Measurements from ENCODE around the gene ADIPOR2. TPM values are rescaled to one million over a fixed set of nuclear protein-coding genes. Genes with fewer than 3 reads are reported as not detected.
"Not testable (repeated sequence)": the region's sequence is repeated elsewhere in the genome, so short reads cannot be mapped to it uniquely, and the experiment has no call there.

Gene ADIPOR2
- total and polyA plus RNA-seq, 8 donors: 2.9 to 185 (median 26.9) TPM

DNA sequence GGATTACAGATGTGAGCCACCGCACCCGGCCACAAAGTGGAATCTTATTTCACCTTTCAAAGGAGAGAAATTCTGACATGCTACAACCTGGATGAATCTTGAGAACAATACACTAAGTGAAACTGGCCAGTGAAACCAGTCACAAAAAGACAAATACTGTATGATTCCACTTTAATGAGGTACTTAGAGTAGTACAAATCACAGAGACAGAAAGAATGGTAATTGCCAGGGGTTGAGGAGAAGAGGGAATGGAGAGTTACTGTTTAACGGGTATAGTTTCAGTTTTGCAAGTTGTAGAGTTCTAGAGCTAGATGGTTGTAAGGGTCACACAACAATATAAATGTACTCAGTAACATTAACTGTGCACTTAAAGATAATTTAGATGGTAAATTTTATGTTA lies 33.4 kb downstream of the ADIPOR2 start:
- Histone ChIP-seq H3K27ac (no peak overlapping the region), H3K4me3 (no peak overlapping the region), H3K27me3 (no peaks in the 10 kb centered on the region), H3K9me3 (no peaks in the 10 kb centered on the region), H3K4me1 (peaks cover 3 to 53% (median 25%) of the 10 kb centered on the region in 4 donors), H3K36me3 (peaks cover 0 to 6% (median 5%) of the 10 kb centered on the region in 4 donors)
- WGBS, 5 donors: 86 to 94% (median 88%) methylated on average over 3 of the region's 3 CpGs
- TF ChIP-seq POLR2A (IDR thresholded peaks at IDR 0.05) (no peak), EP300 (IDR thresholded peaks at IDR 0.05) (no peak), POLR2AphosphoS5 (IDR thresholded peaks at IDR 0.05) (no peak)
- TF ChIP-seq, protein P1, sequence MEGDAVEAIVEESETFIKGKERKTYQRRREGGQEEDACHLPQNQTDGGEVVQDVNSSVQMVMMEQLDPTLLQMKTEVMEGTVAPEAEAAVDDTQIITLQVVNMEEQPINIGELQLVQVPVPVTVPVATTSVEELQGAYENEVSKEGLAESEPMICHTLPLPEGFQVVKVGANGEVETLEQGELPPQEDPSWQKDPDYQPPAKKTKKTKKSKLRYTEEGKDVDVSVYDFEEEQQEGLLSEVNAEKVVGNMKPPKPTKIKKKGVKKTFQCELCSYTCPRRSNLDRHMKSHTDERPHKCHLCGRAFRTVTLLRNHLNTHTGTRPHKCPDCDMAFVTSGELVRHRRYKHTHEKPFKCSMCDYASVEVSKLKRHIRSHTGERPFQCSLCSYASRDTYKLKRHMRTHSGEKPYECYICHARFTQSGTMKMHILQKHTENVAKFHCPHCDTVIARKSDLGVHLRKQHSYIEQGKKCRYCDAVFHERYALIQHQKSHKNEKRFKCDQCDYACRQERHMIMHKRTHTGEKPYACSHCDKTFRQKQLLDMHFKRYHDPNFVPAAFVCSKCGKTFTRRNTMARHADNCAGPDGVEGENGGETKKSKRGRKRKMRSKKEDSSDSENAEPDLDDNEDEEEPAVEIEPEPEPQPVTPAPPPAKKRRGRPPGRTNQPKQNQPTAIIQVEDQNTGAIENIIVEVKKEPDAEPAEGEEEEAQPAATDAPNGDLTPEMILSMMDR (IDR thresholded peaks at IDR 0.05): no peak
- intact Hi-C loops (cut with DNase I; ENCODE audit: low total_unique reads): no loop called here
- DNase-seq: no peak

DNA sequence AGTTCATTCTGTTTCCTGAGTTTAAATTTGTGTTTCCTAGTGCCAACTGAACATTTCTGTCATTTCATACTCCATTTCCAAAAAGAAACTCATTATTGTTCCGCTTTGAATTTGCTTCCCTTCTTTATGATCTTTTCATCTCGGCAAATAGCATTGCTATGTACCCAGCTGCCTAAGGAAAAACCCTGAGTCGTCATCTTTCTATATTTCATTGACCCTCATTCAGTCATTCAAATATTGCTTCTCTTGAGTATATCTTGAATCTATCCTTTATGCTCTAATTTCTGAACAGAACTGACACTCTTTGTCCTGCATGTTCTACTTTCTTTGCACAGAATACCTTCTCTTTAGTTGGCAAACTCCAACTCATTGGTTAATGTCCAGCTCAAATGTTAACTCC lies 35.9 kb downstream of the ADIPOR2 start:
- DNase-seq: no peak
- intact Hi-C loops (cut with DNase I; ENCODE audit: low total_unique reads): no loop called here
- Histone ChIP-seq H3K27me3 (no peaks in the 10 kb centered on the region), H3K4me1 (peaks cover 0 to 32% (median 15%) of the 10 kb centered on the region in 4 donors), H3K27ac (no peak overlapping the region), H3K36me3 (peaks cover 0 to 6% (median 5%) of the 10 kb centered on the region in 4 donors), H3K4me3 (no peak overlapping the region), H3K9me3 (no peaks in the 10 kb centered on the region)
- WGBS, 5 donors: 80 to 91% (median 83%) methylated on average over 3 of the region's 3 CpGs
- TF ChIP-seq POLR2A (IDR thresholded peaks at IDR 0.05) (no peak), EP300 (IDR thresholded peaks at IDR 0.05) (no peak), POLR2AphosphoS5 (IDR thresholded peaks at IDR 0.05) (no peak)
- TF ChIP-seq, protein P1 (IDR thresholded peaks at IDR 0.05): no peak

DNA sequence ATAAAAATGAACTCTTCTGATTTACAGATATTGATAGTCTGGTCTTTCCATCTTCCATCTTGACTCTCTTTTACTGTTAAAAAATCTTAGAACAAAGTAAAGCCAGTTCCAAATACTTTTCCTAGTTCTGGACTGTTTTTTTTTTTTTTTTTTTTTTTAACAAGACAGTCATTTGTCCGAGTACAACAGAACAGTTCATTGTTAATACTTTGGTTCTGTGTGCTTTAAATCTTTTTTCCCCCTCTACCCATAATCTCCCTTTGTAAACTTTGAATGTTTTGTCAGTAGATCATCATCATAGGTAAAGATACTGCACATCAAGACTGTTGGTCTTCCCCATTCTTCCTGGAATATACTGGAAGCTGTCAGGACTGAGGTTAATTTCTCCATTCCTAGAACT lies 38.0 kb downstream of the ADIPOR2 start:
- TF ChIP-seq, protein P1 (IDR thresholded peaks at IDR 0.05): no peak
- TF ChIP-seq POLR2AphosphoS5 (IDR thresholded peaks at IDR 0.05) (no peak), EP300 (IDR thresholded peaks at IDR 0.05) (no peak), POLR2A (IDR thresholded peaks at IDR 0.05) (no peak)
- Histone ChIP-seq H3K27ac (no peak overlapping the region), H3K27me3 (no peaks in the 10 kb centered on the region), H3K4me3 (no peak overlapping the region), H3K36me3 (peaks cover 0 to 6% (median 5%) of the 10 kb centered on the region in 4 donors), H3K9me3 (no peaks in the 10 kb centered on the region), H3K4me1 (peaks cover 0 to 40% (median 19%) of the 10 kb centered on the region in 4 donors)
- no peak for DNase-seq
- WGBS, 5 donors: 0 to 87% (median 75%) methylated on average over 1 of the region's 1 CpG
- intact Hi-C loops (cut with DNase I; ENCODE audit: low total_unique reads): no loop called here

DNA sequence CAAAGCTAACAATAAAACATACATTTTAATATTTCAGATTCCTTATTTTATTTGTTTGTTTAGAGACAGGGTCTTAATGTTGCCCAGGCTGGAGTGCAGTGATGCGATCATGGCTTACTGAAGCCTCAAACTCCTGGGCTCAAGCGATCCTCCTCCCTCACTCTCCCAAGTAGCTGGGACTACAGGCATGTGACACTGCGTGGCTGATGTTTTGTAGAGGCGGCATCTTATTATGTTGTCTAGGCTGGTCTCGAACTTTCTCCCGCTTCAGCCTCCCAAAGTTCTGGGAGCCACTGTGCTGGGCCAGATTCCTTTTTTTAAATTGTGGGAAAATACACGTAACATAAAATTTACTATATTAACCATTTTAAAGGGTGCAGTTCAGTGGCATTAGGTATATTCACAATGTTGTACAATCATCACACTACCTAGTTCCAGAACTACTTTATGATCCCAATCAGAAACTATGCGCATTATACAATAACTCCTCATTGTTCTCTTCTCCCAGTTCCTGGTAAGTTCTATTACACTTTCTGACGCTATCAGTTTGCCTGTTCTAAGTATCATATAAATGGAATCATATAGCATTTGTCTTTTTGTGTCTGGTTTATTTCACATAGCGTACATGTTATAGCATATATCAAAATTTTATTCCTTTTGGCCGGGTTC lies 40.3 kb downstream of the ADIPOR2 start:
- H3K27me3 ChIP-seq: no peaks in the 10 kb centered on the region
- WGBS, 5 donors: 93 to 98% (median 95%) methylated on average over 11 of the region's 11 CpGs
- intact Hi-C loops (cut with DNase I; ENCODE audit: low total_unique reads): no loop called here
- peaks cover 0 to 6% (median 2%) of the 10 kb centered on the region in 4 donors for H3K36me3 ChIP-seq
- no peak overlapping the region for H3K27ac ChIP-seq
- no peak for DNase-seq
- H3K4me3 ChIP-seq: no peak overlapping the region
- TF ChIP-seq POLR2A (IDR thresholded peaks at IDR 0.05): no peak
- TF ChIP-seq, protein P1 (IDR thresholded peaks at IDR 0.05): no peak
- no peak for TF ChIP-seq EP300 (IDR thresholded peaks at IDR 0.05)
- TF ChIP-seq POLR2AphosphoS5 (IDR thresholded peaks at IDR 0.05): no peak
- H3K4me1 ChIP-seq: peaks cover 0 to 33% (median 16%) of the 10 kb centered on the region in 4 donors
- no peaks in the 10 kb centered on the region for H3K9me3 ChIP-seq

DNA sequence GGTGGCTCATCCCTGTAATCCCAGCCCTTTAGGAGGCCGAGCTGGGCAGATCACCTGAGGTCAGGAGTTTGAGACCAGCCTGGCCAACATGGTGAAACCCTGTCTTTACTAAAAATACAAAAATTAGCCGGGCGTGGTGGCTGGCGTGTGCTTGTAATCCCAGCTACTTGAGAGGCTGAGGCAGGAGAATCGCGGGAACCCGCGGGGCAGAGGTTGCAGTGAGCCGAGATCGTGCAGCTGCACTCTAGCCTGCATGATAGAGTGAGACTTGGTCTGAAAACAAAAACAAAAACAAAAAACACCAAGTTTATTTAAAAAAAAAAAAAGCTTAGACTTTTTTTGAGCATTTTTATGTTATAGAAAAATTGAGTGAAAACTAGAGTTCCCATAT lies 40.8 kb downstream of the ADIPOR2 start:
- intact Hi-C loops (cut with DNase I; ENCODE audit: low total_unique reads); H3K4me3 ChIP-seq; H3K27me3 ChIP-seq; H3K36me3 ChIP-seq; DNase-seq; H3K27ac ChIP-seq; H3K9me3 ChIP-seq: not testable (repeated sequence)
- 94 to 96% (median 96%) methylated on average over 10 of the region's 10 CpGs for WGBS, 5 donors
- H3K4me1 ChIP-seq: peaks cover 0 to 33% (median 14%) of the 10 kb centered on the region in 4 donors

Data from stomach (tissue), 9 donors.